ENCODE measurements around the gene ELF4. TPM values are rescaled to one million over a fixed set of nuclear protein-coding genes. Genes with fewer than 3 reads are reported as not detected.

The ELF4 gene
- total RNA-seq, 1 donor from 2014 or later: not detected

- Histone ChIP-seq H3K36me3 (no peaks in the 10 kb centered on the region), H3K27ac (no peak overlapping the region), H2AFZ (replicated peaks) (no peak overlapping the region), H3K9me3 (ENCODE audit: low read depth) (no peaks in the 10 kb centered on the region), H3F3A (ENCODE audit: low read depth) (peaks cover 5% of the 10 kb centered on the region), H4K20me1 (ENCODE audit: low read depth) (no peaks in the 10 kb centered on the region), H3K4me2 (peak overlapping the region; percentile 19), H3K27me3 (peaks cover 64% of the 10 kb centered on the region), H3K9ac (no peak overlapping the region), H3K4me3 (no peak overlapping the region), H3K79me2 (ENCODE audit: low read depth) (no peaks in the 10 kb centered on the region), H3K4me1 (no peaks in the 10 kb centered on the region)
- Mint-ChIP-seq H3K4me3 (peak overlapping the region; percentile 78), H3K9me3 (no peaks in the 10 kb centered on the region), H3K27me3 (ENCODE audit: insufficient read depth, low read depth) (peaks cover 37% of the 10 kb centered on the region), H3K4me1 (peaks cover 31% of the 10 kb centered on the region), H3K27ac (no peak overlapping the region), H3K36me3 (no peaks in the 10 kb centered on the region)
- DNase-seq (ENCODE audit: low spot score): no peak
- TF ChIP-seq CTCF (IDR thresholded peaks at IDR 0.05) (no peak), EZH2phosphoT487 (IDR thresholded peaks at IDR 0.05) (peak; percentile 75), EZH2 (IDR thresholded peaks at IDR 0.05) (peak; percentile 71)
Observed at GRCh38 chrX:130111220-130112154, 1.2 kb upstream of the ELF4 start.

- Histone ChIP-seq H3K27ac (no peak overlapping the region), H3K27me3 (peaks cover 64% of the 10 kb centered on the region), H3K79me2 (ENCODE audit: low read depth) (no peaks in the 10 kb centered on the region), H3K4me3 (peak overlapping the region; percentile 36), H3K4me1 (no peaks in the 10 kb centered on the region), H3K36me3 (no peaks in the 10 kb centered on the region), H2AFZ (replicated peaks) (peak overlapping the region; percentile 68), H3K9me3 (ENCODE audit: low read depth) (no peaks in the 10 kb centered on the region), H3K9ac (no peak overlapping the region), H3F3A (ENCODE audit: low read depth) (peaks cover 5% of the 10 kb centered on the region), H3K4me2 (peak overlapping the region; percentile 52), H4K20me1 (ENCODE audit: low read depth) (no peaks in the 10 kb centered on the region)
- H3K4me3 Mint-ChIP-seq: peak overlapping the region; percentile 82
- H3K27me3 Mint-ChIP-seq (ENCODE audit: insufficient read depth, low read depth): peaks cover 38% of the 10 kb centered on the region
- peak; percentile 97 for TF ChIP-seq EZH2 (IDR thresholded peaks at IDR 0.05)
- TF ChIP-seq CTCF (IDR thresholded peaks at IDR 0.05): no peak
- peak; percentile 88 for TF ChIP-seq EZH2phosphoT487 (IDR thresholded peaks at IDR 0.05)
- no peak overlapping the region for H3K27ac Mint-ChIP-seq
- no peaks in the 10 kb centered on the region for H3K9me3 Mint-ChIP-seq
- peaks cover 42% of the 10 kb centered on the region for H3K4me1 Mint-ChIP-seq
- H3K36me3 Mint-ChIP-seq: no peaks in the 10 kb centered on the region
- DNase-seq (ENCODE audit: low spot score): peak; percentile 30
Observed at GRCh38 chrX:130109429-130110378, 593 bp downstream of the ELF4 start.

- Histone ChIP-seq H3K4me2 (no peak overlapping the region), H3K36me3 (no peaks in the 10 kb centered on the region), H3K79me2 (ENCODE audit: low read depth) (no peaks in the 10 kb centered on the region), H3K27ac (no peak overlapping the region), H3K9ac (no peak overlapping the region), H3K4me1 (no peaks in the 10 kb centered on the region), H3F3A (ENCODE audit: low read depth) (peaks cover 5% of the 10 kb centered on the region), H4K20me1 (ENCODE audit: low read depth) (no peaks in the 10 kb centered on the region), H2AFZ (replicated peaks) (no peak overlapping the region), H3K9me3 (ENCODE audit: low read depth) (no peaks in the 10 kb centered on the region), H3K27me3 (peaks cover 56% of the 10 kb centered on the region), H3K4me3 (no peak overlapping the region)
- Mint-ChIP-seq H3K27ac (no peak overlapping the region), H3K4me1 (peaks cover 49% of the 10 kb centered on the region), H3K4me3 (peak overlapping the region; percentile 82), H3K36me3 (no peaks in the 10 kb centered on the region), H3K27me3 (ENCODE audit: insufficient read depth, low read depth) (peaks cover 40% of the 10 kb centered on the region), H3K9me3 (no peaks in the 10 kb centered on the region)
- TF ChIP-seq EZH2phosphoT487 (IDR thresholded peaks at IDR 0.05) (no peak), CTCF (IDR thresholded peaks at IDR 0.05) (peak; percentile 6), EZH2 (IDR thresholded peaks at IDR 0.05) (no peak)
- DNase-seq (ENCODE audit: low spot score): no peak
Observed at GRCh38 chrX:130108647-130109428, 1.5 kb downstream of the ELF4 start.
